ENCODE measurements around the gene PBLD. TPM values are rescaled to one million over a fixed set of nuclear protein-coding genes. Genes with fewer than 3 reads are reported as not detected.
"Not testable (repeated sequence)": the region's sequence is repeated elsewhere in the genome, so short reads cannot be mapped to it uniquely, and the experiment has no call there.

PBLD gene
- total RNA-seq, 1 experiment from 2014 or later, result 7.2 TPM

DNA sequence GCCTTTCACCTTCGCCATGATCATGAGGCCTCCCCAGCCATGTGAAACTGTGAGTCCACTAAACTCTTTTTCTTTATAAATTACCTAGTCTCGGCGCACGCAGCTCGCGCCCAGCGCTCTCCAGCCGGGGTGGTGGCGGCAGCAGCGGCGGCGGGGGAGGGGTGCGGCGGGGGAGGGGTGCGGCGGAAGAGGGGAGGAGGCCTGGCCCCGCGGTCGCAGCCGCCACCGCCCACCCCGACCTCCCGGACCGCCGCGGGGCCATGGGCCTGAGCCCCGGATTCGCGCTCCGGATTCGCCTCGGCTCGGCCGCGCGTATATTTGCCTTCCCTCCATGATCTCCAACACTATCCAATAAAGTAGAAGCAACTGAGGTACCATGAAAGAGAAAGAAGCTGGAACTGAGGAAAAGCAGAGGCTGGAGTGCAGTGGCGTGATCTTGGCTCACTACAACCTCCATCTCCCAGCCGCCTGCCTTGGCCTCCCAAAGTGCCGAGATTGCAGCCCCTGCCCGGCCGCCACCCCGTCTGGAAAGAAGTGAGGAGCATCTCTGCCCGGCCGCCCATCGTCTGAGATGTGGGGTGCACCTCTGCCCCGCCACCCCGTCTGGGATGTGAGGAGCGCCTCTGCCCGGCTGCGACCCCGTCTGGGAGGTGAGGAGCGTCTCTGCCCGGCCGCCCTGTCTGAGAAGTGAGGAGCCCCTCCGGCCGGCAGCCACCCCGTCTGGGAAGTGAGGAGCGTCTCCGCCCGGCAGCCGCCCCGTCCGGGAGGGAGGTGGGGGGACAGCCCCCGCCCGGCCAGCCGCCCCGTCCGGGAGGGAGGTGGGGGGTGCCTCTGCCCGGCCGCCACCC, 53.6 kb downstream of the PBLD start:
- not testable (repeated sequence) for DNase-seq; H3K79me2 ChIP-seq (ENCODE audit: low read length); H3K9me2 ChIP-seq (replicated peaks; ENCODE audit: insufficient read depth, low read length); H3K36me3 ChIP-seq (ENCODE audit: insufficient read depth, low read length); H3K9ac ChIP-seq (ENCODE audit: low read length); H2AFZ ChIP-seq (ENCODE audit: low read length); H3K4me2 ChIP-seq (ENCODE audit: low read depth, low read length, poor library complexity, severe bottlenecking); H3K4me3 ChIP-seq (ENCODE audit: low read length); H3K27ac ChIP-seq (ENCODE audit: low read length); H3K27me3 ChIP-seq (ENCODE audit: low read length); H4K20me1 ChIP-seq (ENCODE audit: insufficient read depth, low read depth, low read length); H3K4me1 ChIP-seq (ENCODE audit: low read length); H3K9me3 ChIP-seq (ENCODE audit: low read length)

DNA sequence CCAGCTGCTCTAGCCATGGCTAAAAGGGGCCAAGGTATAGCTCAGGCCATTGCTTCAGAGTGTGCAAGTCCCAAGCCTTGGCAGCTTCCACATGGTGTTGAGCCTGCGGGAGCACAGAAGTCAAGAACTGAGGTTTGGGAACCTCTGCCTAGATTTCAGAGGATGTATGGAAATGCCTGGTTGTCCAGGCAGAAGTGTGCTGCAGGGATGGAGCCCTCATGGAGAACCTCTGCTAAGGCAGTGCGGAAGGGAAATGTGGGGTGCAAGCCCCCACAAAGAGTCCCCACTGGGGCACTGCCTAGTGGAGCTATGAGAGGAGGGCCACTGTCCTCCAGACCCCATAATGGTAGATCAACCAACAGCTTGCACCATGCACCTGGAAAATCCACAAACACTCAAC, 54.9 kb downstream of the PBLD start:
- not testable (repeated sequence) for H3K4me3 ChIP-seq (ENCODE audit: low read length); H3K27ac ChIP-seq (ENCODE audit: low read length); H3K27me3 ChIP-seq (ENCODE audit: low read length); H2AFZ ChIP-seq (ENCODE audit: low read length); H3K36me3 ChIP-seq (ENCODE audit: insufficient read depth, low read length); H3K9me2 ChIP-seq (replicated peaks; ENCODE audit: insufficient read depth, low read length); H3K9ac ChIP-seq (ENCODE audit: low read length); H4K20me1 ChIP-seq (ENCODE audit: insufficient read depth, low read depth, low read length); H3K4me1 ChIP-seq (ENCODE audit: low read length); H3K79me2 ChIP-seq (ENCODE audit: low read length); H3K9me3 ChIP-seq (ENCODE audit: low read length); DNase-seq; H3K4me2 ChIP-seq (ENCODE audit: low read depth, low read length, poor library complexity, severe bottlenecking)

DNA sequence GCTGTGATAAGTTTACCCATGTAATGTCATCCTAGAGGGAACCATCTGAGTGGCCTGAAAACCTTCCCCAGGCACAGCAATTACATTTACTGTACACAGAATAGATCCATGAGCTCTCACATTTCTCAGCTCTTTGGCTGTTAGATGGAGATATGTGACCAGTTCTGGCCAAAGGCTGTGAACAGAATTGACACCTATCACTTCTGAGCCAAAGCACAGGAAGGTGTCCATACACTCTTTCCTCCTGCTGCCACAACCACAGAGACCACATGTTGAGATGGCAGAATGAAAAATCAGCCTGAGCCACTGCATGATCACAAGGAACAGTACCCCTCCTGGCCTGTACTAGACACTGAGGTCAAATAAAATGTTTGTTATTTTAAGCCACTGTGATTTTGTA, 56.5 kb downstream of the PBLD start:
- Histone ChIP-seq H3K9me3 (ENCODE audit: low read length) (no peaks in the 10 kb centered on the region; the same call in 1 of the 2 replicates), H3K9me2 (replicated peaks; ENCODE audit: insufficient read depth, low read length) (no peaks in the 10 kb centered on the region), H3K36me3 (ENCODE audit: insufficient read depth, low read length) (no peaks in the 10 kb centered on the region), H3K9ac (ENCODE audit: low read length) (no peak overlapping the region), H3K27ac (ENCODE audit: low read length) (no peak overlapping the region), H3K27me3 (ENCODE audit: low read length) (no peaks in the 10 kb centered on the region), H3K4me2 (ENCODE audit: low read depth, low read length, poor library complexity, severe bottlenecking) (no peak overlapping the region), H3K79me2 (ENCODE audit: low read length) (no peaks in the 10 kb centered on the region), H3K4me1 (ENCODE audit: low read length) (no peaks in the 10 kb centered on the region), H3K4me3 (ENCODE audit: low read length) (no peak overlapping the region), H2AFZ (ENCODE audit: low read length) (no peak overlapping the region), H4K20me1 (ENCODE audit: insufficient read depth, low read depth, low read length) (no peaks in the 10 kb centered on the region)
- DNase-seq, result no peak

DNA sequence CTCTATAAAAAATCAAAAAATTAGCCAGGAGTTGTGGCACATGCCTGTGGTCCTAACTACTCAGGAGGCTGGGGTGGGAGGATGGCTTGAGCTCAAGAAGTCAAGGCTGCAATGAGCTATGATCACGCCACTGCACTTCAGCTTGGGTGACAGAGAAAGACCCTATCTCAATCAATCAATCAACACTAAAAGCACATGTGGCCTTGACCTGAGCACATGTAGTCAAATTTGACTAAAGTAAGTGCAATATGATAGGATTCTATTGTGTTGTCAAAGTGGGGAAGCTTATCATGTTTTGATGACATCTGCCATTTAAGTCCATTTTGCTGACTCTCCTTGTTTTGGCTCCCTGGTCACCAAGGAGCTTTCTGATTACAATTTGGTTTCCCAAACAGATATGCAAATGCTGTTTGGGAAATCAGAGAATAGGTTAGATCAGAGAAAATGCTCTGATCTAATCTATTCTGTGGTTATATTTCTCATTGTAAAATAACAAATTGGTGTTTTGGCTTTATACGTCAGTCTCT, 57.1 kb downstream of the PBLD start:
- H3K4me3 ChIP-seq (ENCODE audit: low read length), result no peak overlapping the region
- no peak overlapping the region for H2AFZ ChIP-seq (ENCODE audit: low read length)

DNA sequence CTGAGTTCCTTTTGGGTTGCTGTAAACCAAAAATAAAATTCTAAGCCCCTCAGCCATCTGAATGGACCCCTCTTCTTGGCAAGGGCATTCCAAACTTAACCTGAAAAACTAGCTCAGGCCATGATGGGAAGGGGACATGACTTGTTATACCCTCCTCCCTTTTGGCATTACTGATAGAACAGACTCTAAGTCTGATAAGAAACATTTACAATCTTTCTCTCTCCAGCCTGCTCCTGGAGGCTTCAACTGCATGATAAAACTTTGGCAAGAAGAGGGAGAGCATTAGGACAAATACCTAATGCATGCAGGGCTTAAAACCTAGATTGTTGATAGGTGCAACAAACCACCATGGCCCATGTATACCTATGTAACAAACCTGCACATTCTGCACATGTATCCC, 59.9 kb downstream of the PBLD start:
- no peaks in the 10 kb centered on the region for H3K27me3 ChIP-seq (ENCODE audit: low read length)
- no peaks in the 10 kb centered on the region for H4K20me1 ChIP-seq (ENCODE audit: insufficient read depth, low read depth, low read length)
- H2AFZ ChIP-seq (ENCODE audit: low read length), result no peak overlapping the region
- DNase-seq, result no peak
- H3K4me3 ChIP-seq (ENCODE audit: low read length), result no peak overlapping the region
- no peaks in the 10 kb centered on the region for H3K4me1 ChIP-seq (ENCODE audit: low read length)
- H3K79me2 ChIP-seq (ENCODE audit: low read length), result no peaks in the 10 kb centered on the region
- H3K36me3 ChIP-seq (ENCODE audit: insufficient read depth, low read length), result no peaks in the 10 kb centered on the region
- no peak overlapping the region for H3K9ac ChIP-seq (ENCODE audit: low read length)
- no peaks in the 10 kb centered on the region for H3K9me3 ChIP-seq (ENCODE audit: low read length)
- no peak overlapping the region for H3K4me2 ChIP-seq (ENCODE audit: low read depth, low read length, poor library complexity, severe bottlenecking)
- no peaks in the 10 kb centered on the region for H3K9me2 ChIP-seq (replicated peaks; ENCODE audit: insufficient read depth, low read length)
- H3K27ac ChIP-seq (ENCODE audit: low read length), result no peak overlapping the region

More for the DNA sequence above, 57.1 kb downstream of the PBLD start:
- Histone ChIP-seq H3K9me2 (replicated peaks; ENCODE audit: insufficient read depth, low read length) (no peaks in the 10 kb centered on the region), H3K9ac (ENCODE audit: low read length) (no peak overlapping the region), H3K36me3 (ENCODE audit: insufficient read depth, low read length) (no peaks in the 10 kb centered on the region), H4K20me1 (ENCODE audit: insufficient read depth, low read depth, low read length) (no peaks in the 10 kb centered on the region), H3K79me2 (ENCODE audit: low read length) (no peaks in the 10 kb centered on the region), H3K4me1 (ENCODE audit: low read length) (no peaks in the 10 kb centered on the region), H3K9me3 (ENCODE audit: low read length) (no peaks in the 10 kb centered on the region; the same call in 1 of the 2 replicates), H3K27ac (ENCODE audit: low read length) (no peak overlapping the region), H3K4me2 (ENCODE audit: low read depth, low read length, poor library complexity, severe bottlenecking) (no peak overlapping the region), H3K27me3 (ENCODE audit: low read length) (no peaks in the 10 kb centered on the region)
- DNase-seq, result no peak

DNA sequence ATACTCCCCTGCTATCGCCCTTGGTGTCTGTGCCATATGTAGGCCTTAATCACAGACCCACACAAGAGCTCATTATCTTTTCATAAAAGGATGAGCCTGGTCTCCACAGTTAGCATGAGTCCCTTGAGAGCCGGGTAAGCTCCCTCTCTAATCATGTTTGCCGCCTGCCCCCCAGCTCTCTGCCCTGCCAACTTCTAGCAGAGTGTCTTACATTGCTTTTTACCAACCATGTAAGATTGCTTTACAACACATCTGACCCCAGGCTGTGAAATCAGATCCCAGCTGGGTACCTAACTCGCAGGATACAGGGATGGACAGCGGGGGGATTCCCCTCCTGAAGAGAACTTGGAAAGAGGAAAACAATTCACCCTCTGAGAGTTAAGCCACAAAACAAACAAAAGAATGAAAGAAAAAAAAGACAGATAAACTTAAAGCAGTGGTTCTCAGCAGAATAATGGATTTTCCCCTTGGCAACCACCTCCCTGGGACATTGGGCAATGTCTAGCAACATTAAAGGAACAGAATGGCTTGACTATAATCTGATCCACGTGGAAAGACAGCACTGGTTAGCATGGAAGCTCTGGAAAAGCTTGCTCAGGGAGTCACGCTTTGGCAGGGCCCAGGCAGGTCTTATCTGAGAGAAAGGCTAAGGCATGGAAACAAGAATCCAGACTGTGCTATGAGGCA, 61.4 kb downstream of the PBLD start:
- Histone ChIP-seq H4K20me1 (ENCODE audit: insufficient read depth, low read depth, low read length) (no peaks in the 10 kb centered on the region), H3K36me3 (ENCODE audit: insufficient read depth, low read length) (no peaks in the 10 kb centered on the region), H3K27ac (ENCODE audit: low read length) (no peak overlapping the region), H3K9me3 (ENCODE audit: low read length) (no peaks in the 10 kb centered on the region), H3K27me3 (ENCODE audit: low read length) (no peaks in the 10 kb centered on the region), H3K4me3 (ENCODE audit: low read length) (no peak overlapping the region), H2AFZ (ENCODE audit: low read length) (no peak overlapping the region), H3K9ac (ENCODE audit: low read length) (no peak overlapping the region), H3K9me2 (replicated peaks; ENCODE audit: insufficient read depth, low read length) (no peaks in the 10 kb centered on the region), H3K79me2 (ENCODE audit: low read length) (no peaks in the 10 kb centered on the region), H3K4me2 (ENCODE audit: low read depth, low read length, poor library complexity, severe bottlenecking) (no peak overlapping the region), H3K4me1 (ENCODE audit: low read length) (no peaks in the 10 kb centered on the region)
- DNase-seq, result no peak

DNA sequence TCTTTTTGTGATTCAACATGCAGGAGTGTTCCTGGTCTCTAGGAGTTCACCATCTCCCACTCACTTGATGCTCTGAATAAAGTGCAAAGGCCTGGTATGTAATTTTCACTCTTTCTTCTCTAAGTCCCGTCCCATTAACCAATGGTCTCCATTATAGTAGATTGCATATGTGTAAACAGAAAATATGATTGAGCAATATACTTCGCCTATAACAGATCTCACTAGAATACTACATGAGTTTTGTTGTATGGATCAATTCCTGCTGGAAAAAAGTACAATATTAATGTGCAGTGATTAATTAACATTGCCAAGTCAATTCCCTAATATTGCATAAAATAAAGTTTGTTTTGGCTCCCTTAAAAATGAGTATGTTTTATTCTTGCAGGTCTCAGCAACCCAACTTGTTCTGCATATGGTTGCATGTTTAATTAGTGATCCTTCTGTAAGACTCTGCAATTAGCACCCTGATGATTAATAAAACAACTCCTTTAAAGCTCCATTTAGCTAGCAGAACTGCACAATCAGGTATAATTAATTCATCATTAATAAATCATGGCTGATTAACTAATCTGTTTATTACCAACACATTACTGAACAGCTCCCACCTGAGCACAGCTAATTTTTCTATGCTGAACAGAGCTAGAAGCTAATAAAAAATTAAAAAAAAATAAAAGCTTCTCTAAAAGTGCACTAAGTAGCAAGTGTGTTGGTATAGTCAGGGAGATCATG, 63.0 kb downstream of the PBLD start:
- Histone ChIP-seq H3K27ac (ENCODE audit: low read length) (no peak overlapping the region), H3K4me1 (ENCODE audit: low read length) (no peaks in the 10 kb centered on the region), H3K27me3 (ENCODE audit: low read length) (no peaks in the 10 kb centered on the region), H3K9me3 (ENCODE audit: low read length) (no peaks in the 10 kb centered on the region), H3K4me3 (ENCODE audit: low read length) (no peak overlapping the region), H3K9ac (ENCODE audit: low read length) (no peak overlapping the region), H3K9me2 (replicated peaks; ENCODE audit: insufficient read depth, low read length) (no peaks in the 10 kb centered on the region), H4K20me1 (ENCODE audit: insufficient read depth, low read depth, low read length) (no peaks in the 10 kb centered on the region), H2AFZ (ENCODE audit: low read length) (no peak overlapping the region), H3K4me2 (ENCODE audit: low read depth, low read length, poor library complexity, severe bottlenecking) (no peak overlapping the region), H3K36me3 (ENCODE audit: insufficient read depth, low read length) (no peaks in the 10 kb centered on the region), H3K79me2 (ENCODE audit: low read length) (no peaks in the 10 kb centered on the region)
- no peak for DNase-seq
